GM19397 (cell line): Measurements from ENCODE around the gene PLK3.

ENCODE experiments used
- ATAC-seq: cut with Tn5 transposase; IDR thresholded peaks from one replicate; pipeline ENCODE4 v1.9.1; 2021; ENCODE audit warnings: mild to moderate bottlenecking, moderate library complexity; ENCODE audit not compliant: unreplicated experiment

PLK3 gene

DNA sequence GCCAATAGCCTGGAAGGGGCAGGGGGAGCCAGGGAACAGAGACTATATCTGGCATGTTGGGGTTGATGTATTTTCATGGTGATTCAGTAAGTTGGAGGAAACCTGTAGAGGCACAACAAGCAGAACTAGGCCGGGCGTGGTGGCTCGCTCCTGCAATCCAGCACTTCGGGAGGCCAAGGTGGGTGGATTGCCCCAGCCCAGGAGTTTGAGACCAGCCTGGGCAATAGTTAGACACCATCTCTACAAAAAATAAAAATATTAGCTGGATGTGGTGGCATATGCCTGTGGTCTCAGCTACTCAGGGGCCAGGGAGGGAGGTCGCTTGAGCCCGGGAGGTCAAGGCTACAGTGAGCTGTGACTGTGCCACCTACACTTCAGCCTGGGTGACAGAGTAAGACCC, 53.0 kb downstream of the PLK3 start:
- no peak for ATAC-seq

DNA sequence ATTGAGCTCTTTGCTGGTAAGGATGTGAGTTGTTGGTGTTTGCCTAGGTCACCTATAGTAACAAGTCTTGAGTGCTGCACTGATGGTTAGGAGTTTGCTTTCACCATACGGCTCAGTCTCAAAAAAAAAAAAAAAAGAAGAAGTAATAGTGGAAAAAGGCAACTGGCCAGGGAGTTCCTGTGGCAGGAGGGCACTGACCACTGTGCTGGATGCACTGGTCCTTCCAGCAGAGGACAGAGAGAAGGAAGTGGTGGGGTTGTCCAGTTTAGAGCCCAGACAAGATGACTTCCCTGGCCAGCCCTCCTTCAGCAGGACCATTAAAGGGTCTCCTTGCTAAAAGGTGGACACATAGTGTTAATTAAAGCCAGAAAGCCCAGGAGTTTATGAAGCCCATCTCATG, 54.8 kb downstream of the PLK3 start:
- ATAC-seq = no peak
